Endothelial cell (in vitro differentiated cells): Measurements from ENCODE around the gene TBC1D19. TPM values are rescaled to one million over a fixed set of nuclear protein-coding genes. Genes with fewer than 3 reads are reported as not detected.
"Not testable (repeated sequence)": the region's sequence is repeated elsewhere in the genome, so short reads cannot be mapped to it uniquely, and the experiment has no call there.

ENCODE experiments used
- DNase-seq: peaks from one replicate; pipeline ENCODE4 v3.0.0; 2021; ENCODE audit warnings: low spot score
- H3K27ac Mint-ChIP-seq: one replicate; pipeline ENCODE4 v1.8.0; 2021; ENCODE audit warnings: mixed read lengths, inconsistent platforms; ENCODE audit not compliant: unreplicated experiment
- H3K27me3 Mint-ChIP-seq: one replicate; pipeline ENCODE4 v1.8.0; 2021; ENCODE audit warnings: mild to moderate bottlenecking, moderate library complexity, mixed read lengths, inconsistent platforms; ENCODE audit not compliant: unreplicated experiment
- H3K36me3 Mint-ChIP-seq: one replicate; pipeline ENCODE4 v1.8.0; 2021; ENCODE audit warnings: mild to moderate bottlenecking, low read depth, mixed read lengths, inconsistent platforms; ENCODE audit not compliant: unreplicated experiment
- H3K4me1 Mint-ChIP-seq: one replicate; pipeline ENCODE4 v1.8.0; 2021; ENCODE audit warnings: mild to moderate bottlenecking, mixed read lengths, inconsistent platforms; ENCODE audit not compliant: unreplicated experiment
- H3K4me3 Mint-ChIP-seq: one replicate; pipeline ENCODE4 v1.8.0; 2021; ENCODE audit warnings: mild to moderate bottlenecking, mixed read lengths, inconsistent platforms; ENCODE audit not compliant: unreplicated experiment
- H3K9me3 Mint-ChIP-seq: one replicate; pipeline ENCODE4 v1.8.0; 2021; ENCODE audit warnings: mixed read lengths, inconsistent platforms; ENCODE audit not compliant: unreplicated experiment
- CTCF ChIP-seq: fragments of 200-600 bp; sonication (generic); IDR thresholded peaks from one replicate; pipeline ENCODE4 v1.5.0; 2021; ENCODE audit warnings: antibody characterized with exemption; ENCODE audit not compliant: unreplicated experiment
- long read RNA-seq: library from polyadenylated mRNA; unstranded; transcript quantifications from one replicate; pipeline ENCODE4 v2.0.0, GENCODE V29; 2020; ENCODE audit not compliant: unreplicated experiment
- total RNA-seq: library from RNA; stranded (reverse); fragmentation: NEBNext Ultra II Directional; extraction: Animal tissue kit (Norgen Biotek cat#: 25700); gene quantifications from one replicate; pipeline ENCODE4 v1.2.1, GENCODE V29; 2021; ENCODE audit not compliant: unreplicated experiment

Gene TBC1D19
- 5.2 TPM for total RNA-seq
- long read RNA-seq, partial matches to known transcripts, result 0 of 3 reads
- long read RNA-seq, other reads (novel, unspliced or antisense), result 1 of 3 reads

GRCh38 chr4:26583865-26584652 is at the start of gene TBC1D19:
TBC1D19 (plus strand) TSS chr4:26584084; CDS start chr4:26584194, 110 bp downstream.
- Mint-ChIP-seq H3K4me1 (no peaks in the 10 kb centered on the region), H3K36me3 (no peaks in the 10 kb centered on the region), H3K27ac (peak within 1 kb of the TSS; percentile 62), H3K27me3 (no peaks in the 10 kb centered on the region), H3K9me3 (no peaks in the 10 kb centered on the region), H3K4me3 (peak within 1 kb of the TSS; percentile 95)
- no peak for TF ChIP-seq CTCF
- peak; percentile 79 for DNase-seq

GRCh38 chr4:26542991-26543390 is 40.9 kb upstream of the TBC1D19 start:
- H3K27me3 Mint-ChIP-seq, result peaks cover 2% of the 10 kb centered on the region
- TF ChIP-seq CTCF, result no peak
- peaks cover 4% of the 10 kb centered on the region for H3K36me3 Mint-ChIP-seq
- no peak overlapping the region for H3K4me3 Mint-ChIP-seq
- DNase-seq, result no peak
- H3K9me3 Mint-ChIP-seq, result no peaks in the 10 kb centered on the region
- no peak overlapping the region for H3K27ac Mint-ChIP-seq
- H3K4me1 Mint-ChIP-seq, result no peaks in the 10 kb centered on the region

- H3K27ac Mint-ChIP-seq, result no peak overlapping the region
- no peaks in the 10 kb centered on the region for H3K9me3 Mint-ChIP-seq
- no peak for DNase-seq
- H3K4me3 Mint-ChIP-seq, result no peak overlapping the region
- H3K27me3 Mint-ChIP-seq, result peaks cover 2% of the 10 kb centered on the region
- TF ChIP-seq CTCF, result no peak
- H3K36me3 Mint-ChIP-seq, result peaks cover 4% of the 10 kb centered on the region
- H3K4me1 Mint-ChIP-seq, result no peaks in the 10 kb centered on the region
Observed at GRCh38 chr4:26544421-26544820, 39.5 kb upstream of the TBC1D19 start.

GRCh38 chr4:26548379-26548778 is 35.5 kb upstream of the TBC1D19 start:
- not testable (repeated sequence) for DNase-seq, H3K4me3 Mint-ChIP-seq, H3K9me3 Mint-ChIP-seq, H3K4me1 Mint-ChIP-seq, H3K27me3 Mint-ChIP-seq, H3K27ac Mint-ChIP-seq, H3K36me3 Mint-ChIP-seq

- no peaks in the 10 kb centered on the region for H3K4me1 Mint-ChIP-seq
- no peak for DNase-seq
- H3K36me3 Mint-ChIP-seq, result no peaks in the 10 kb centered on the region
- H3K27ac Mint-ChIP-seq, result no peak overlapping the region
- no peak for TF ChIP-seq CTCF
- H3K4me3 Mint-ChIP-seq, result no peak overlapping the region
- no peaks in the 10 kb centered on the region for H3K9me3 Mint-ChIP-seq
- no peaks in the 10 kb centered on the region for H3K27me3 Mint-ChIP-seq
Observed at GRCh38 chr4:26557164-26557563, 26.7 kb upstream of the TBC1D19 start.
